Keratinocyte (primary cell): ENCODE measurements around the gene PPP1R16B.

Experiments used
- EZH2 ChIP-seq: IDR thresholded peaks from one replicate; pipeline ENCODE4 v1.6.1; 2012; ENCODE audit warnings: inconsistent platforms, mild to moderate bottlenecking, low read length, moderate library complexity
- TF ChIP-seq, protein P1 (sequence below), 3 experiments: IDR thresholded peaks in 1 of 3; conservative IDR thresholded peaks in 1 of 3; optimal IDR thresholded peaks in 1 of 3; 2 replicates in 2 of 3; 3 replicates in 1 of 3; pipeline versions ENCODE3 to v1.5.1; 2011; ENCODE audit warnings: low read length in 3 of 3, mild to moderate bottlenecking in 3 of 3, moderate library complexity in 2 of 3, control low read depth in 1 of 3, inconsistent platforms in 1 of 3; ENCODE audit not compliant: insufficient read depth in 2 of 3; ENCODE audit errors: extremely low read depth in 1 of 3

DNA sequence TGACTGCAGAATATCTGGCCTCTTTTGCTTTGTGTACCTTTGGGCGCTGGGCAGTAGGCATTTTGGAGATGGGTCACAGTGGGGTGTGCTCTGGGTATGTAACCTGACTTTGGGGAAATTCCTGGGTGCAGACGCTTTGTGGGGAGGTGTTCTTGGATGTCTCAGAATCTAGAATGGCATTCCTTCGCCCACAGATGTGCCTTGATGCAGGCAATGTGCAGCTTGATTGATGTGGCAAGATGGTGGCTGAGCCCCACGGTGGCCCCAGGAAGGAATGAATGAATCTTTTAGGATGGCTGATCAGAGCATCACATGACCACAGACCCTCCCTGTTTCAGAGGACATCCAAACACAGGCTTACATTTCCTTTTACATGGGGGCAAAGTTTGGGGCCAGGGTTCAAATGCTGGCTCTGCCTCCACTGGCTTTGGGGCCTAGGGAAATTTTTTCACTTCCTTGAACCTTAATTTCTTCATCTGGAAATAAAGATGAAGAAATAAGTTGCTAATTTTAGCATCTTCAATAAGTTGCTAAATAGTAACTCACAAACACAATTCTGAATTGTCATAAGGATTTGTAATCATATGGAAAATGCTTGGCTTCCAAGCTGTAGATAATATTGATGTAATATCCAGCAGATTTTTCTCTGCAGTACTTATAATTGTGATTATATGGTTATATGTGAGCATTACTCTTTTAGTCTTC is 5.6 kb downstream of the PPP1R16B start:
- TF ChIP-seq, protein P1, sequence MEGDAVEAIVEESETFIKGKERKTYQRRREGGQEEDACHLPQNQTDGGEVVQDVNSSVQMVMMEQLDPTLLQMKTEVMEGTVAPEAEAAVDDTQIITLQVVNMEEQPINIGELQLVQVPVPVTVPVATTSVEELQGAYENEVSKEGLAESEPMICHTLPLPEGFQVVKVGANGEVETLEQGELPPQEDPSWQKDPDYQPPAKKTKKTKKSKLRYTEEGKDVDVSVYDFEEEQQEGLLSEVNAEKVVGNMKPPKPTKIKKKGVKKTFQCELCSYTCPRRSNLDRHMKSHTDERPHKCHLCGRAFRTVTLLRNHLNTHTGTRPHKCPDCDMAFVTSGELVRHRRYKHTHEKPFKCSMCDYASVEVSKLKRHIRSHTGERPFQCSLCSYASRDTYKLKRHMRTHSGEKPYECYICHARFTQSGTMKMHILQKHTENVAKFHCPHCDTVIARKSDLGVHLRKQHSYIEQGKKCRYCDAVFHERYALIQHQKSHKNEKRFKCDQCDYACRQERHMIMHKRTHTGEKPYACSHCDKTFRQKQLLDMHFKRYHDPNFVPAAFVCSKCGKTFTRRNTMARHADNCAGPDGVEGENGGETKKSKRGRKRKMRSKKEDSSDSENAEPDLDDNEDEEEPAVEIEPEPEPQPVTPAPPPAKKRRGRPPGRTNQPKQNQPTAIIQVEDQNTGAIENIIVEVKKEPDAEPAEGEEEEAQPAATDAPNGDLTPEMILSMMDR (optimal IDR thresholded peaks at IDR 0.05 in 1 of 3, IDR thresholded peaks at IDR 0.05 in 1 of 3, conservative IDR thresholded peaks at IDR 0.05 in 1 of 3; ENCODE audit: extremely low read depth in 1 of 3, insufficient read depth in 2 of 3, low read length in 3 of 3) = no peak
- TF ChIP-seq EZH2 = no peak
